K562 (cell line): Measurements from ENCODE around the gene EFNA1. TPM values are rescaled to one million over a fixed set of nuclear protein-coding genes. Genes with fewer than 3 reads are reported as not detected.
A peak's percentile ranks its signal among the peaks of the same experiment; 100 is the strongest.

Experiments used
- ATF7 ChIP-seq: fragments of 450-650 bp; IDR thresholded peaks from 2 replicates; pipeline ENCODE4 v1.7.1; 2014; ENCODE audit warnings: mild to moderate bottlenecking, moderate library complexity
- CREBBP ChIP-seq: IDR thresholded peaks from one replicate; pipeline ENCODE4 v1.6.1; 2012; ENCODE audit warnings: low read depth, mild to moderate bottlenecking, control low read depth, inconsistent platforms, low read length
- CTCFL ChIP-seq: IDR thresholded peaks from 2 replicates; pipeline ENCODE4 v1.6.1; 2011; ENCODE audit warnings: borderline replicate concordance, low read depth, mild to moderate bottlenecking, moderate library complexity, low read length; ENCODE audit not compliant: insufficient read depth, poor library complexity, severe bottlenecking
- DPF2 ChIP-seq: fragments of 450-650 bp; IDR thresholded peaks from 2 replicates; pipeline ENCODE4 v1.6.1; 2016
- MIER1 ChIP-seq: fragments of 450-650 bp; IDR thresholded peaks from 2 replicates; pipeline ENCODE4 v1.6.1; 2016; ENCODE audit warnings: antibody characterized with exemption, mild to moderate bottlenecking, low read depth
- PURB ChIP-seq: sonication (generic); formaldehyde crosslinking; IDR thresholded peaks from 2 replicates; pipeline ENCODE4 v1.9.0; 2021; ENCODE audit warnings: low read depth, mild to moderate bottlenecking, missing genetic modification reagents
- RFX5 ChIP-seq: IDR thresholded peaks from 2 replicates; pipeline ENCODE4 v1.6.1; 2011; ENCODE audit warnings: low read depth, mild to moderate bottlenecking, improper control_type of control experiment, low read length
- SAFB ChIP-seq: fragments of 200-400 bp; formaldehyde crosslinking; IDR thresholded peaks from 2 replicates; pipeline ENCODE4 v1.6.1; 2017; ENCODE audit warnings: low read depth, low read length, borderline replicate concordance
- SFPQ ChIP-seq: fragments of 200-400 bp; formaldehyde crosslinking; IDR thresholded peaks from 2 replicates; pipeline ENCODE4 v1.6.1; 2017; ENCODE audit warnings: mild to moderate bottlenecking, low read depth, low read length, moderate library complexity
- SIN3B ChIP-seq: fragments of 450-650 bp; IDR thresholded peaks from 2 replicates; pipeline ENCODE4 v1.6.1; 2017; ENCODE audit warnings: low read depth, mild to moderate bottlenecking, moderate library complexity
- VEZF1 ChIP-seq: fragments of 200-800 bp; sonication (Bioruptor generic); IDR thresholded peaks from 2 replicates; pipeline ENCODE4 v1.6.1; 2017; ENCODE audit warnings: missing genetic modification characterization, missing compliant biosample characterization
- ZBTB1 ChIP-seq: sonication (generic); formaldehyde crosslinking; IDR thresholded peaks from 2 replicates; pipeline ENCODE4 v1.8.1; 2023; ENCODE audit warnings: missing genetic modification reagents, low read depth, mild to moderate bottlenecking, borderline replicate concordance
- ZNF639 ChIP-seq, 2 experiments: fragments of 200-800 bp in 1 of 2; sonication (Bioruptor generic) in 1 of 2; sonication (generic) in 1 of 2; formaldehyde crosslinking in 1 of 2; IDR thresholded peaks in 1 of 2; conservative IDR thresholded peaks in 1 of 2; 2 replicates each; pipeline versions ENCODE4 v1.5.0 to v1.6.1; 2016 to 2020; ENCODE audit warnings: missing compliant biosample characterization in 1 of 2, missing genetic modification characterization in 1 of 2, missing genetic modification reagents in 1 of 2
- ZNF707 ChIP-seq: fragments of 250-450 bp; sonication (Bioruptor Pico); conservative IDR thresholded peaks from 2 replicates; pipeline ENCODE4 v1.8.0; 2022; ENCODE audit warnings: inconsistent platforms, mild to moderate bottlenecking, moderate library complexity
- ZNF766 ChIP-seq: fragments of 200-800 bp; sonication (Bioruptor generic); conservative IDR thresholded peaks from 2 replicates; pipeline ENCODE4 v1.6.1; 2016; ENCODE audit warnings: missing genetic modification characterization, missing compliant biosample characterization
- polyA plus RNA-seq, 8 experiments: library from polyadenylated mRNA; depleted of rRNA in 4 of 8; stranded (reverse) in 5 of 8; unstranded in 3 of 8; fragments of >200 nt; fragmentation: Nextera tagmentation in 2 of 8; fragmentation: Illumina TruSeq in 1 of 8; extraction: Ambion mirVana in 2 of 8; extraction: Trizol in 1 of 8; gene quantifications; 2 replicates each; pipeline versions ENCODE4 v1.2.1 to v1.2.3, GENCODE V29; 2011 to 2014; ENCODE audit warnings: inconsistent platforms in 1 of 8, missing spikeins in 1 of 8
- total RNA-seq, 7 experiments: library from RNA; depleted of rRNA in 6 of 7; stranded (reverse); fragments of >200 nt in 6 of 7; fragmentation: Illumina TruSeq in 2 of 7; extraction: Trizol in 2 of 7; gene quantifications; 2 replicates each; pipeline versions ENCODE4 v1.2.1 to v1.2.3, GENCODE V29; 2011 to 2021; ENCODE audit warnings: low replicate concordance in 1 of 7

Gene EFNA1
- total and polyA plus RNA-seq, 9 of the 15 experiments (the other 6 are each of a cell fraction or from before 2014, with no cell fraction given) = 2.1 to 9.3 (median 3.0) TPM

- TF ChIP-seq ZBTB1 (CRISPR knock-in tag) (no peak), VEZF1 (CRISPR knock-in tag) (peak; percentile 77), SAFB (no peak), CTCFL (peak; percentile 62), DPF2 (peak; percentile 33; the same call in 1 of the 2 replicates), SFPQ (no peak), CREBBP (no peak), ATF7 (0 out of 2 replicates have a peak, but pooled peaks have one; percentile 35), ZNF707 (no peak), PURB (CRISPR knock-in tag) (no peak), ZNF639 (CRISPR knock-in tag; conservative IDR thresholded peaks at IDR 0.05 in 1 of 2, IDR thresholded peaks at IDR 0.05 in 1 of 2) (no peak), MIER1 (no peak), RFX5 (no peak), ZNF766 (CRISPR knock-in tag) (no peak), SIN3B (no peak)
Measured at GRCh38 chr1:155167166-155168104, 39.8 kb downstream of the EFNA1 start (continued).
